ENCODE results near the gene GRB10. TPM values are rescaled to one million over a fixed set of nuclear protein-coding genes. Genes with fewer than 3 reads are reported as not detected.
A peak's percentile ranks its signal among the peaks of the same experiment; 100 is the strongest.

Gene GRB10
- polyA plus RNA-seq, 2 of the 4 experiments (the other 2 are of a cell fraction), result 23.2 to 37.0 TPM

- H3K9me3 ChIP-seq, result no peaks in the 10 kb centered on the region
- no peak overlapping the region for H3K4me3 ChIP-seq
- H3K4me1 ChIP-seq, result peaks cover 48% of the 10 kb centered on the region
- no peak overlapping the region for H3K4me2 ChIP-seq
- peak overlapping the region in 1 of 2 experiments; percentile 85; a peak in 2 of 6 replicates for H3K27ac ChIP-seq
- ChIA-PET CTCF (interaction anchor here (0.6 to 1.8 kb wide), 5 partner anchors 8 to 410 kb away, joined by 3 to 8 read pairs (median 4); no protein-coding TSS in a partner anchor), POLR2A (interaction anchor here (0.7 kb wide), 1 partner anchor 25 kb away, joined by 3 read pairs; no protein-coding TSS in a partner anchor)
- DNase-seq (ENCODE audit: low read depth in 1 of 2, low spot score in 1 of 2), result no peak
- 96% methylated on average over 18 of the region's 21 CpGs for WGBS (ENCODE audit: missing lambda C conversion rate)
- TF ChIP-seq ZC3H11A (IDR thresholded peaks at IDR 0.05) (no peak), POLR2A (IDR thresholded peaks at IDR 0.05; ENCODE audit: low read length) (no peak), CBX8 (IDR thresholded peaks at IDR 0.05) (no peak), HES2 (IDR thresholded peaks at IDR 0.05) (no peak), ZFP36 (IDR thresholded peaks at IDR 0.05; ENCODE audit: borderline replicate concordance, partially characterized antibody) (no peak), PHF8 (IDR thresholded peaks at IDR 0.05; ENCODE audit: borderline replicate concordance, low read depth) (no peak), KDM5A (IDR thresholded peaks at IDR 0.05) (no peak), JUN (IDR thresholded peaks at IDR 0.05) (no peak), RARB (CRISPR knock-in tag; IDR thresholded peaks at IDR 0.05) (no peak), JUNB (IDR thresholded peaks at IDR 0.05) (no peak)
- no peak for FAIRE-seq
- no peak for ATAC-seq
These were observed 50.8 kb downstream of the GRB10 start for GRCh38 chr7:50731703-50732582.

- no peak overlapping the region for H3K4me2 ChIP-seq
- POLR2A ChIA-PET, result no interaction called here
- peak overlapping the region in 1 of 2 experiments; percentile 29; a peak in 1 of 6 replicates for H3K27ac ChIP-seq
- CTCF ChIA-PET, result interaction anchor here (0.5 to 0.9 kb wide), 3 partner anchors 62 to 410 kb away, joined by 3 to 4 read pairs (median 3); no protein-coding TSS in a partner anchor
- FAIRE-seq (no peak), DNase-seq (ENCODE audit: low read depth in 1 of 2, low spot score in 1 of 2) (no peak), ATAC-seq (no peak)
- 84% methylated on average over 12 of the region's 12 CpGs for WGBS (ENCODE audit: missing lambda C conversion rate)
- H3K4me1 ChIP-seq, result peaks cover 48% of the 10 kb centered on the region
- H3K4me3 ChIP-seq, result no peak overlapping the region
- H3K9me3 ChIP-seq, result no peaks in the 10 kb centered on the region
- no peak for TF ChIP-seq ZSCAN20 (CRISPR knock-in tag; IDR thresholded peaks at IDR 0.05)
- no peak for TF ChIP-seq FOSL2 (IDR thresholded peaks at IDR 0.05)
- no peak for TF ChIP-seq FOSL2 (CRISPR knock-in tag; IDR thresholded peaks at IDR 0.05)
- TF ChIP-seq CTCF (IDR thresholded peaks at IDR 0.05), result no peak
- TF ChIP-seq HMGXB4 (CRISPR knock-in tag; IDR thresholded peaks at IDR 0.05; ENCODE audit: borderline replicate concordance), result no peak
These were observed 52.0 kb downstream of the GRB10 start for GRCh38 chr7:50730446-50731400.

- H3K9me3 ChIP-seq, result no peaks in the 10 kb centered on the region
- FAIRE-seq (no peak), DNase-seq (ENCODE audit: low read depth in 1 of 2, low spot score in 1 of 2) (no peak), ATAC-seq (no peak)
- WGBS (ENCODE audit: missing lambda C conversion rate), result 94% methylated on average over 5 of the region's 5 CpGs
- H3K4me1 ChIP-seq, result peaks cover 44% of the 10 kb centered on the region
- H3K4me2 ChIP-seq, result no peak overlapping the region
- no peak overlapping the region for H3K4me3 ChIP-seq
- ChIA-PET POLR2A (no interaction called here), CTCF (interaction anchor here (0.6 to 1.9 kb wide), 3 partner anchors 12 to 527 kb away, joined by 3 to 6 read pairs (median 3); no protein-coding TSS in a partner anchor)
- H3K27ac ChIP-seq, result no peak overlapping the region
- no peak for TF ChIP-seq HOXB13 (CRISPR knock-in tag; IDR thresholded peaks at IDR 0.05; ENCODE audit: low read depth)
- TF ChIP-seq NPAS2 (CRISPR knock-in tag; IDR thresholded peaks at IDR 0.05; ENCODE audit: borderline replicate concordance), result no peak
- no peak for TF ChIP-seq REST (IDR thresholded peaks at IDR 0.05)
- TF ChIP-seq JUN (IDR thresholded peaks at IDR 0.05), result no peak
- TF ChIP-seq NFE2L2 (conservative IDR thresholded peaks at IDR 0.05; ENCODE audit: low read length), result no peak
- no peak for TF ChIP-seq ZSCAN20 (CRISPR knock-in tag; IDR thresholded peaks at IDR 0.05)
- no peak for TF ChIP-seq HDAC2 (IDR thresholded peaks at IDR 0.05)
- no peak for TF ChIP-seq TP53 (CRISPR knock-in tag; IDR thresholded peaks at IDR 0.05)
- TF ChIP-seq MAX (IDR thresholded peaks at IDR 0.05), result no peak
- TF ChIP-seq MYC (IDR thresholded peaks at IDR 0.05; ENCODE audit: borderline replicate concordance, low read length), result no peak
- TF ChIP-seq FOSB (CRISPR knock-in tag; IDR thresholded peaks at IDR 0.05), result no peak
These were observed 52.7 kb downstream of the GRB10 start for GRCh38 chr7:50729962-50730361.

Measured in A549 (cell line).